Posterior vena cava (tissue), 2 donors: ENCODE data around the gene FAM193A. TPM values are rescaled to one million over a fixed set of nuclear protein-coding genes. Genes with fewer than 3 reads are reported as not detected.
A peak's percentile ranks its signal among the peaks of the same experiment; 100 is the strongest.

Experiments used
- DNase-seq: peaks from one replicate; pipeline ENCODE4 v3.0.0-alpha.2; 2020; ENCODE audit warnings: low spot score
- intact Hi-C, 2 donors: fragments of 100-400 bp; cut with DNase I; formaldehyde crosslinking; loops; one replicate each; pipeline versions ENCODE4 v1.14.1 to v1.14.2; 2022 to 2023
- total RNA-seq, 2 donors: library from RNA; stranded (reverse); fragmentation: NEBNext Ultra II Directional; extraction: Animal tissue kit (Norgen Biotek cat#: 25700); gene quantifications; one replicate each; pipeline ENCODE4 v1.2.1, GENCODE V29; 2021
- donor health status: DM: yes; HTN: yes; CAD: no.
- donor health status: DM: yes; HTN: yes; CAD: no.

The FAM193A gene
- total RNA-seq, 2 donors from 2014 or later, result 18.6 to 20.3 TPM

DNA sequence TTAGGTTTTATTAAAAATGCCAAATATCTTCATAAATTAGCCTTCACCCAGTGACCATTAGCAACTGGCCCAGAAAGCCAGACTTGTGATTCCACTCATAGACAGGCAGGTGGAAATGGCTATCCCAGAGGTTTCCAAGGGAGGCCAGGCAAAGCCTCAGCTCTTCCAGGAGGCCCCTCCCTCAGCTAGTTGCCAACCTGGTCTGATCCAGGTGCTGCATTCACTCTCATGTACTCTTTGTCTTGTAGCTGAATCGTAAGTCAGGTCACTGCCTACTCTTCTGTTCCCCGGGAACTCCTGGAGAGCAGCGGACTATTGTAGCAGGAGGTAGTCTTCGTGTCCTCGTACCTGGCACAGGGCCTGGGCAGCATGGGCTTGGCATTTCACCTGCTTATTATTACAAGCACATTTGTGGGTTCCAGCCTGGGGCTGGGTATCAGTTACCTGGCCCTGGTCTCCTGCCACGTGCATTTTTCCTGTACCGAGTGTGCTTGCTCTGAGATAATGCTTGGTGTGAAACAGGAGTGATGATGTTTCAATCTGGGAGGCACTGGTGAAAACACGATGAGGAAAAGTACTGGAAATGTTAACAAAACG is 101.6 kb downstream of the FAM193A start:
- intact Hi-C loops, result no loop called here
- peak; percentile 34 for DNase-seq

DNA sequence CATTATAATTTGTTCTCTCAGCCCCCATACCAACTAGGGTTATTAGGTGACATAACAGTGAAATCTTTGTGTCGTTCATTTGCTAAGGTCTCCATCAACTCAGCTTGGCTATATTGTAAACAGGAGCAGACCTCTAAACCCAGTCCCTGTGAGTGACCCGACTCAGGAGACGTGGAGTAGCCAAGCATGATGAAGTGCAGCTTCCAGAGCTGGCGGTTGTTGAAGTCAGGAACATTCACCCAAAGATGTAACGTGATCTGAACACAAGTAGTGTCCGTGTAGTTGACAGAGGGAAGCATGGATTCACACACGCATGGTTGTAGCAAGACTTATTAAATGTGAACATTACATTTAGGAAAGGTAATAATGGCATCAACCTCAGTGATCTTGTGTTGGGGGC is 102.3 kb downstream of the FAM193A start:
- DNase-seq, result peak; percentile 19
- intact Hi-C loops, result no loop called here

DNA sequence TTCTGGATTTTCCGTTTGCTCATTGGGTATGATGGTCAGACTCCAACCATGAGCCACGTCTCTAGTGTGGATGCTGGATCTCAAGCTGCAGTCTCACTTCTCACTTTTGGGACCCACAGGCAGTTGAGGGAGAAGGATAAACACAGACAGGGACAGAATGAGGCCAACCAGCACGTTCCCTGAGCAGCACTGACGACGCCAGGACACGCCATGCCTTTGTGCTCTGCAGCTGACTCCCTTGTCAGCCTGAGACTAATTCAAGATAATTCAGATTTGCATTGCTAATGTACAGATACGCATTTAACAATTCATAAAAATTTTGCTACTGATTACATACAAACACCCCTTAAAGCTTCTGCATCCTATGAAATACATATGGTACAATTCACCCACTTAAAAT is 106.5 kb downstream of the FAM193A start:
- peak; percentile 28 for DNase-seq
- intact Hi-C loops, result no loop called here

DNA sequence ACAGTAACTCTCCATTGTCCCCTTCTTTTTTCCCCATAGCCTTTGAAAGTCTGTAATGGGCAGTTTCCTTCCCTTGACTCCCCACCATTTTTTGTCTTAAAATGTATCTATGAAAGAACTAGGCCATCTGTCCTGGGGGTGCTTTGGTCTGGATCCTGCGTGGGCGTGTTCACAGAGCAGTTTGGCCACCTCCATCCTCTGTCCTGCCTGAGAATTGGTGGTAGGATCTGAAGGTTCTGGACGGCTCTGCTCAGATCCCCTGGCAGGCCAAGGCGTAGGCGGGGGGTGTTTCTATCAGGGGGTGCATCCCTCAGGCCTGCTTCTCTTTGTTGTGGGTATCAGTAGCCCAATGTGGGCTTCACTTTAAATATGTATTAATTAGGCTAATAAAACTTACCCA is 107.1 kb downstream of the FAM193A start:
- intact Hi-C loops, result no loop called here
- no peak for DNase-seq

DNA sequence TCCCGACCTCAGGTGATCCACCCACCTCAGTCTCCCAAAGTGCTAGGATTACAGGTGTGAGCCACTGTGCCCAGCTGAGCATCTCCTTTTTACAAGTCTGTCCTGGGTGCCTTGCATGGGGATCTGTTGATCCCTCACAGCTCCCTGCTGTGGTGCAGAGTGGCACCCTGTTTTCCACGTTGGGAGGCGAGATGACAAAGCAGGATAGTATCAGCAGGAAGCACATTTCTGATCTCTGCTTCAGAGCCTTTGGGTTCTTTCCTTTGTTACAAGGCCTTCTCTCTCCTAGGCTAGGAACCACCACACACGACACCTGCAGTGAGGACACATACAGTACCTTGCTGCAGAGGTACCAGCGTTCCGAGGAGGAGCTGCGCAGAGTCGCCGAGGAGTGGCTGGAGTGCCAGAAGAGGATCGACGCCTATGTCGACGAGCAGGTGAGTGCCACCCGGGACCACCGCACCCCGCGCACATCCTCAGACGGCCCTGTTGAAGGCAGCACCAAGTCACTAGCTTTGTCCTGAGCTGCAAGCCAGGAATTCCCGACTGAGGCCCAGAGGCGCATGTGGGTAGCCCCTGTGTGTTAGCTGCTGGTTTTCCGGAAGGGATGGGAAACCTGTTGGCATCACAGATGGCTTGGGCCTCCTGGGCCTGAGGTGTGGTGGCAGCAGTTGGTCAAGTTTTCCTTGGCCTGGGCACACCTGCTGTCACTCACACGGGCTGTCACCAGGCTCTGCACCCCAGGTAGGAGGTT is 110.1 kb downstream of the FAM193A start:
- peak; percentile 78 for DNase-seq
- intact Hi-C loops, result no loop called here

DNA sequence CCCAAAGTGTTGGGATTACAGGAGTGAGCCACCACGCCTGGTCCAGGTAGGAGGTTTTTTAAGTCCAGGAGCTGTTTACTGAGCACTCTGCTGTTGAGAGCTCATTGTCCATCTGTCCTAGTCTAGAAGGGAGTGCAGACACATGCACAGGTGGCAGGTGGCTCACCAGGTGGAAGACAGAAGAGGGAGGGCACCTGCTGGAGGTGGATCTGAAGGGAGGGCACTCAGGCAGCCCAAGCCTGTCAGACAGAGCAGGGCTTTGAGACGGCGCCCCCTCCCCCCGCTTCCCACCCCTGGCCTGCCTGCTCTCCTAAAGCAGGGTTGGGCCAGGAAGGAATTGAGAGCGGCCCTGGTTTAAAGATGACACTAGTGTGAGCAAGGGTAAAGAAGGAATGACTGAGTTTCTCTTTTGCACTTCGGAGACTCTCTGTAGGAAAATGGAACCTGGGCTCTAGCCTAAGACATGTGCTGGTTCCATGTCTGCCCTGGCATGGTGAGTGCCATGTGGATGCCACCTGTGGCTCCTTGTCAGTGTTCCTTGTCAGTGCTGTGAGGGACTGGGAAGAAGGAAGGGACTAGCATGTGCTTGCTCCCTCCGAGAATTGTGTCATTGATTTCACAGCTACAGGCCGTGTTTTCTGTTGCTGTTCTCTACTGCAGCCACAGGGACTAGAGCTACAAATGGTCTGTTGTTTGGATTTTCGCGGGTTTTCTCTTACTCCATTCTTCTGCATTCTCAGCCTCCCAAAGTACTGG is 111.1 kb downstream of the FAM193A start:
- intact Hi-C loops, result no loop called here
- peak; percentile 26 for DNase-seq

DNA sequence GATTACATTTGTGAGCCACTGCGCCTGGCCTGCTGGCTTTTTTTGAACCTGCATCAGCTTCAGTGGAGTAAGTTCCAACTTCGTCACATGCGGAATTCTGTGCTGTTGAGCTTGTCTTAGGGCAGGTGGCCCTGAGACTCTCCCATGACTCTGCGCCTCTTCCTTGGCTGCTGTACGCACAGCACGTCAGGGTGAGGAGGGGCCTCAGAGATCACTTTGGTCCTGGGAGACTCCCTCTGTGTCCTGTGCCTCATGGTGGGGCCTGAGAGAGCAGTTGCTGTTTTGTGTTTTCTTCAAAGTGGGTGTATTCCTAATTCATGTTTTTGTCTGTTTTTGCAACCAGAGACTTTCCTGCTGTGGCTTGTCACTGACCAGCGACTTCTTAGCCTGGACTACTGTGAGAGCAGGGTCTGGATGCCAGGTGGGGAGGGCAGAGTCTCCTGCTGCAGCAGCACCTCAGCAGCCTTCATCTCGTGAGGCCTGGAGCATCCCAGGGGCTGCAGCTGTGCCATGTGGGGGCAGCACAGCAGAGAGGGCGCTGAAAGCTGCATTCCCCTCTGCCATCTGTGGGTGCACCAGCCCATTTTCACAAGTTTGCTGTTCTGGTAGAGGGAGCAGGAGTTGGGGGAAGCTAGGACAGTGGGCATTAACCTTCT is 111.8 kb downstream of the FAM193A start:
- peak; percentile 61 for DNase-seq
- intact Hi-C loops, result no loop called here

DNA sequence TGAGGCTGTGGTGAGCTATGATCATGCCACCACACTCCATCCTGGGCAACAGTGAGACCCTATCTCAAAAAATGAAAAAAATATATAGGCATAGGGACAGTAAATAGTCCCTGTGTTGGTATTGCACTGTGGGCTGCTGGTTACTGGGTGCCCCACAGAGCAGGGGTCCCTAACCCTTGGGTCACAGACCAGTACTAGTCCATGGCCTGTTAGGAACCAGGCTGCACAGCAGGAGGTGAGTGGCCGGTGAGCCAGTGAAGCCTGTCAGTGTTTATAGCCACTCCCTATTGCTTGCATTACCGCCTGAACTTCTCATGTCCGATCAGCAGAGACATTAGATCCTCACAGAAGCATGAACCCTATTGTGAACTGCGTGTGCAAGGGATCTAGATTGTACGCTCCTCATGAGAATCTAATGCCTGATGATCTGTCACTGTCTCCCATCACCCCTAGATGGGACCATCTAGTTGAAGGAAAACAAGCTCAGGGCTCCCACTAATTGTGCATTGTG is 113.2 kb downstream of the FAM193A start:
- intact Hi-C loops, result no loop called here
- peak; percentile 20 for DNase-seq

DNA sequence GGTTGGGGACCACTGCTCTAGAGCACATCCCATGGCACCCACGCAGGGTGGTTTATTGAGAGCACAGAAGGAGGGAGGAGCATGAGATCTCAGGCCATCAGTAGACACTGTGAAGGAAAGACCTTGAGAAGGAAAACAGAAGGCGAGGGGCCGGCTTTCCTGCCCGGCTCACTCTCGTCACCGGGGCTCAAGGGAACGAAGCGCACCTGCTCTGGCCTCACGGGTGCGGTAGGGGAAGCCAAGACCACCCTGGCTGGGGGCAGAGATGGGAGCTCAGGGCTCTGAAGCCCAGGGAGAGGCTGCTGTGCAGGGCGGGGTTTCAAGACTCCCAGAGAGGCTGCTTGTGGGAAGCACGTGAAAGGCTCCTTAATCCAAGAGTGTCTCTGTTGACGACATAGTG is 113.8 kb downstream of the FAM193A start:
- peak; percentile 24 for DNase-seq
- intact Hi-C loops, result no loop called here

DNA sequence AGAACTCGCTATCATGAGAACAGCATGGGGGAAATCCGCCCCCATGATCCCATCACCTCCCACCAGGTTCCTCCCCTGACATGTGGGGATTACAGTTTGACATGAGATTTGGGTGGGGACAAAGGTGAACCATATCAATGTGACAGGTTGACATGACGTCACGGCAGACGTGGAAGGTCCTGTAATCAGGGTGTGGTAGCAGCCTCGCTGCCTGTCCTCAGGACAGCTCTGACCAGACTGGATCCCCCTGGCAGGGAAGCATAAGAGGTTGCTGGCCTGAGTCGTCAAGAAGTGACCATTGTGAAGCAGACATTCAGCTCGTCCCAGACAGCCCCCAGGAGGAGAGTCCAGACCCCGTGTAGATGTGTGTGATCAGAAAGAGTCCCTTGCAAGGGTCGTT is 115.1 kb downstream of the FAM193A start:
- DNase-seq, result peak; percentile 64
- intact Hi-C loops, result no loop called here

DNA sequence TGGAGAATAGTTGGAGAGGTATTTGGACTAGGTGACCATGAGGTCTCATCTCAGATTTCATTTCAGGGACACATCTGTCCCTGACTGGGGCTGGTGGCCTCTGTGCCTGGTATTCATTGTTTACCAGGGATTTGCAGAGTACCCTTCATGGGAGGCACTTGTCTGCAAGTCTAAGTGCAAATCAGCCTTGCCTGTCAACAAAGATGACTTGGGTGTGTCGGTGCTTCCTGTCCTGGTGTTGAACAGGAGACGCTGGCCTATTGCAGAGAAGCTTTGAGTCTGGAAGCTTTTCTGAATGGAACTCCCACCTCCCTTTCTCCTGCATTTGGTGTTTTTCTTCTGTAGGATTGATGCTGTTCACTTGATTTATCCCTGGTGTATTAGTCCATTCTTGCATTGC is 115.6 kb downstream of the FAM193A start:
- intact Hi-C loops, result no loop called here
- no peak for DNase-seq

DNA sequence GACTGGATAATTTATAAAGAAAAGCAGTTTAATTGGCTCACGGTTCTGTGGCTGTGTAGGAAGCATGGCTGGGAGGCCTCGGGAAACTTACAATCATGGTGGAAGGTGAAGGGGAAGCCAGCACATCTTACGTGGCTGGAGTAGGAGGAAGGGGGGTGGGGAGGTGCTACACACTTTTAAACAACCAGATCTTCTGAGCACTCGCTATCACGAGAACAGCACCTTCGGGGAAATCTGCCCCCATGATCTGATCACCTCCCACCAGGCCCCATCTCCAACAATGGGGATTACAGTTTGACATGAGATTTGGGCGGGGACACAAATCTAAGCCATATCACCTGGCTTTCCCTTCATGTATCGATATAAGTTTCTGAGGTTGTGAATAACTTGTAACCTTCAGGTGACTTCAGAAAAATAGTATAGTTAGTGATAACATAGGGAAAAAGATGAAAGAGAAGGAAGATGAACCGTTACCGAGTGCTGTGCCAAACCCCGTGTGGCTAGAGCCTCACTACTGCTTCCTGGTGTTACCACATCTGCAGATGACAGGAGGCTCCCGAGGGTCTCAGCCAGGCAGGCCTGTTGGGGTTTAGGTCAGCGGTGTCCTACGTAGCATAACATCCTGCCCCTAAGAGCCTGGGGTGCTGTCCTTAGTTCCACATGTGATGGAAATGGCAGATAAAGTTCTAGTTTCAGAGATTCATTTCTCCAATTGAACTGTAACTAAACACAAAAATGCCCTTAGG is 116.1 kb downstream of the FAM193A start:
- intact Hi-C loops, result no loop called here
- peak; percentile 29 for DNase-seq

DNA sequence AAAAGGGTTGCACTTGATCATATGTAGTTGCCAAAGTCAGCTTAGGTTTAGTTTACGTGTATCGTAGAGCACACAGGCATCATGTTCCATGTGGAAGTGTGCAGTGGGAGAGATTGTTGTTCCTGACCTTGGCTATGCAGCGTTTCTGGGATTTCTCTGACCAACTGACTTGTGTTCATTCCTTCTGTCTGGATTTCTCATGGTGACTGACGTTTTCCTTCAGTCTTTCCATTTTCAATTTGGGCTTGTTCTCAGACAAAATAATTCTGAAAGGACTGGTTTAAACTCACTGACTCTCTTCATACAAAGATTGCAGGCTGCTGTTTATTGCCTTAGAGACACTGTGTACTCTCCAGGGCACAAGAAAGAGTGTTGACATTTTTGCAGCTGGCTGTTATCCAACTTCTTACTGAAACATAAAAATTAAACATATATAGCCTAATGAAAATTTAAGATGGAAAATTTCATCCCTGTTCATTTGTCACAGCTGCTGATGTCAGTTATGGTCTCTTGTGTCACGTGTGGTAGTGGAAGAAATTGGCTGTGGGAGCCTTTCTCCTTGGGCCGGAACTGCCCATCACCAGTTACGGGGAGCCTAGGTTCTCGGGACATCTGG is 124.3 kb downstream of the FAM193A start:
- DNase-seq, result no peak
- intact Hi-C loops, result no loop called here

DNA sequence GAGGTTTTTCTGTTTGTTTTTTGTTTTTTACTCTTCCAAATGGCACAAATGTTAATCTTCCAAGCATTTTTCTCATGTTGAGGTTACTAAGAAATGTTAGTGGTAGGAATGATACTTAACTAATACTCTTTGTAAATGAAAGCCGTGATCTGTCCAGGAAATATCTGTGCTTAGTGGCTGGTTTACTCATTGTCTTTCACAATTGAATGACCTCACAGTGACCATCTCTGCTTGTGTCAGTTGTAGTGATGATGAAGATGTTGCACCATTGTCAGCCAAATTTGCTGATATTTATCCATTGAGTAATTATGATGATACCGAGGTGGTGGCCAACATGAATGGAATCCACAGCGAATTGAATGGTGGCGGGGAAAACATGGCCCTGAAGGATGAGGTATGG is 126.2 kb downstream of the FAM193A start:
- intact Hi-C loops, result no loop called here
- DNase-seq, result no peak

DNA sequence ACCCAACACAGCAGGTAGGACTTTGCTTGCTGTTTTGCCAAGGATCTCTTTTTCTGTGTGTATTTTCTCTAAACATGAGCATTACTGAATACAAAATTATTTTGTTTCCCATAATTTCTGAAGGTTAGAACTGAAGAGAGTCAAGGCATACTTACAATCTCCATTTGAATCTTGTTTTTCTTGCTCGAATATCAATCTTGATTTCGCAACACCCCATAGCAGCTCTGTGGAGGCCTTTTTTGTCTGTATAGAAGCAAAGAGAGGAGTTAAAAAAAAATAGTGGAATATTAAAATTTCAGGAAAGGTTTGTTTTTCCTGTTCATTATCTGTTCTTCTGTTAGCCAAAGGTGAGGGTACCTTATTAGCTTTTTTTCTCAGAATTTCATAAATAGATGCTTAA is 126.8 kb downstream of the FAM193A start:
- no peak for DNase-seq
- intact Hi-C loops, result no loop called here

DNA sequence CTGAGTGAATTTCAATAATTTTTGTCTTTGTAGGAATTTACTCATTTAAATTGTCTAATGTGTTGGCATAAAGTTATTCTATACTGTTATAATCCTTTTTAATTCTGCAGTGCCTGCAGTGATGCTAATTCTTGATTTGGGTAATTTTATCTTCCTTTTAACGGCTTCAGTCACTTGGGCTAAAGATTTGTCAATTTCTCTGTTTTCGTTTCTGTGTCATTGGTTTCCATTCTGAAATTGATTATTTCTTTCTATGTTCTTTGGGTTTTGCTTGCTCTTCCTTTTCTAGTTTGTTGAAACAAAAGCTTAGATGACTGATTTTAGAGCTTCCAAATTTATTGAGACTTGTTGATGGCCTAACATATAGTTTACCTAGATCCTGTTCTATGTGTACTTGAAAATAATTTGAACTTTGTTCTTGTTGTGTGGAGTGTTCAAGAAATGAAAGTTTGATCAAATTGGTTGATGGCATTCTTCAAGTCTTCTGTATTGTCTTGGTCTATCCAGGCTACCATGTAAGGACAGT is 130.3 kb downstream of the FAM193A start:
- intact Hi-C loops, result no loop called here
- DNase-seq, result no peak

DNA sequence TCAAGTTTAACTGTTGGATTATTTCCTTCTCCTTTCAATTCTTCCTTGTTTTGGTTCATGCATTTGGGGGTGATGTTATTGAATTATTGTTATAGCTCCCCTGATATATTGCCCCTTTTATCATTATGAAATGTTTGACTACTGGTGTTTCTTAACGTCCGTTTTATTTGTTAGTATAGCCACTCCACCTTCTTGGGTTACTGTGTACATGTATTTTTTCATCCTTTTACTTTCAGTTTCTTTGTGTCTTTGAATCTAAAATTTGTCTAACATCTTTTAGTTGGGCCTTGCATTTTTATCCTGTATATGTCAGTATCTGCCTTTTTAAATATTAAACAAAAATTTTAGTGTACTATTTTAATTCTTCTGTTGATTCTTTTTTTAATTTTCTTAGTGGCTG is 131.0 kb downstream of the FAM193A start:
- intact Hi-C loops, result no loop called here
- DNase-seq, result no peak

DNA sequence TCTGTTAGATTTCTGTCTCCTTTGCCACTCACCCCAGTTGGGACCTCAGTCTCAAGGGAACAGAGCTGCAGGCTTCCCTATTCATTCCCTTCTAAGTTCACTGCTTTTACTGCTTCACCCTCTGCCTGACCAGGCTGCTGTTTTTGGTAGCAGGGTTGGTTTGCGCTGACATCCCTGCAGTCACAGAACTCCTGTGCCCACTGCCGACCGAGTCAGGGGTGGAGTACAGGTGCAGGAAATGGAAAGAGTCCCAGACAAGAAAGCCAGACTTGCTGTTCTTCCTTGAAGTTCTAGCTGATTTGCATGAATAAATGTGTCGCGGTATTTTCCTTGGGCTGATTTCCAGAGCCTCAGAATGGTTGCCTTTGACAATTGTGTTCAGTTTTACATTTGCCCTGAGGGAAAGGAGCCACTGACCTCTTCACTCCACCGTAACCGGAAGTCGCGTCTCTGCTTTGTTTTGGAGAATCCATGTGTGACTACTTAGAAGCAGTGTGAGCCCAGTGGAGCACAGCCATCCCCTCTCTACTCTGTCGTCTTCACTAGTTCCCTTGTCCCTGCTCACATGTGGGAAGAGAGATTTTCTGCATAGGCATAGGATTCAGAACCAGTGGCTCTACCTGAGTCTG is 134.9 kb downstream of the FAM193A start:
- intact Hi-C loops, result no loop called here
- DNase-seq, result no peak
